ENCODE measurements around the gene SLC39A6.
"Not testable (repeated sequence)": the region's sequence is repeated elsewhere in the genome, so short reads cannot be mapped to it uniquely, and the experiment has no call there.

Gene SLC39A6

DNA sequence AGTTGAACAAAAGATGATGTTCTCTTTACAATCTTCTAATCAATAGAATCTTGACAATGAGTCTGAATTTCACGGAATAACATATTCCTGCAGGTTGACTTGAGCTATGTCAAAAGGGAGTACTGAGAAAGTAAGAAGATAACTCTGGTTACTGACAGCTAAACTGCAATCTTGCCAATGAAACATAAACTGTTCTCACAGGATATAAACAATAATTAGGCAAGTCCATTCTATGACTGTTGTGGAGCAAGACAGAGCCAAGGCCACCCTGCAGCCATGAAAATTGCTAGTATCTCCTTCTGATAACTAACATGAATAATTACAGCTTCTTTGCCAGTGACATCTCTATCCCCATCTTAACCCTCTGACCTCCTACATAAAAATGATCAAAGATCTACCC lies 55.5 kb downstream of the SLC39A6 start:
- DNase-seq (ENCODE audit: extremely low read depth, insufficient read length), result no peak
- Histone ChIP-seq H3K36me3 (ENCODE audit: control insufficient read depth, insufficient read depth, low read length) (no peaks in the 10 kb centered on the region), H3K27me3 (replicated peaks; ENCODE audit: control insufficient read depth, insufficient read depth, low read length) (no peaks in the 10 kb centered on the region), H3K4me3 (replicated peaks; ENCODE audit: low read depth, low read length) (no peak overlapping the region)
- TF ChIP-seq, protein P1, sequence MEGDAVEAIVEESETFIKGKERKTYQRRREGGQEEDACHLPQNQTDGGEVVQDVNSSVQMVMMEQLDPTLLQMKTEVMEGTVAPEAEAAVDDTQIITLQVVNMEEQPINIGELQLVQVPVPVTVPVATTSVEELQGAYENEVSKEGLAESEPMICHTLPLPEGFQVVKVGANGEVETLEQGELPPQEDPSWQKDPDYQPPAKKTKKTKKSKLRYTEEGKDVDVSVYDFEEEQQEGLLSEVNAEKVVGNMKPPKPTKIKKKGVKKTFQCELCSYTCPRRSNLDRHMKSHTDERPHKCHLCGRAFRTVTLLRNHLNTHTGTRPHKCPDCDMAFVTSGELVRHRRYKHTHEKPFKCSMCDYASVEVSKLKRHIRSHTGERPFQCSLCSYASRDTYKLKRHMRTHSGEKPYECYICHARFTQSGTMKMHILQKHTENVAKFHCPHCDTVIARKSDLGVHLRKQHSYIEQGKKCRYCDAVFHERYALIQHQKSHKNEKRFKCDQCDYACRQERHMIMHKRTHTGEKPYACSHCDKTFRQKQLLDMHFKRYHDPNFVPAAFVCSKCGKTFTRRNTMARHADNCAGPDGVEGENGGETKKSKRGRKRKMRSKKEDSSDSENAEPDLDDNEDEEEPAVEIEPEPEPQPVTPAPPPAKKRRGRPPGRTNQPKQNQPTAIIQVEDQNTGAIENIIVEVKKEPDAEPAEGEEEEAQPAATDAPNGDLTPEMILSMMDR (IDR thresholded peaks at IDR 0.05; ENCODE audit: insufficient read depth, low read length, poor library complexity, severe bottlenecking), result no peak

DNA sequence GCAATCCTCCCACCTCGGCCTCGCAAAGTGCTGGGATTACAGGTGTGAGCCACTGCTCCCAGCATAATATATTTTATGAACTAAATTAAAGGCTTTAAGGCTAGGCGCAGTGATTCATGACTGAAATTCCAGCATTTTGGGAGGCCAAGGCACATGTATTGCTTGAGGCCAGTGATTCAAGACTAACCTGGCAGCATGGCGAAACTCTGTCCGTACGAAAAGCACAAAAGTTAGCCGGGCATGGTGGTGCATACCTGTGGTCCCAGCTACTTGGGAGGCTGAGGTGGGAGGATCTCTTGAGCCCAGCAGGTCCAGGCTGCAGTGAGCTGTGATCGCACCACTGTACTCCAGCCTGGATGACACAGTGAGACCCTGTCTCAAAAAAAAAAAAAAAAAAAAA lies 56.7 kb downstream of the SLC39A6 start:
- H3K4me3 ChIP-seq (replicated peaks; ENCODE audit: low read depth, low read length); DNase-seq (ENCODE audit: extremely low read depth, insufficient read length); H3K36me3 ChIP-seq (ENCODE audit: control insufficient read depth, insufficient read depth, low read length); H3K27me3 ChIP-seq (replicated peaks; ENCODE audit: control insufficient read depth, insufficient read depth, low read length): not testable (repeated sequence)

DNA sequence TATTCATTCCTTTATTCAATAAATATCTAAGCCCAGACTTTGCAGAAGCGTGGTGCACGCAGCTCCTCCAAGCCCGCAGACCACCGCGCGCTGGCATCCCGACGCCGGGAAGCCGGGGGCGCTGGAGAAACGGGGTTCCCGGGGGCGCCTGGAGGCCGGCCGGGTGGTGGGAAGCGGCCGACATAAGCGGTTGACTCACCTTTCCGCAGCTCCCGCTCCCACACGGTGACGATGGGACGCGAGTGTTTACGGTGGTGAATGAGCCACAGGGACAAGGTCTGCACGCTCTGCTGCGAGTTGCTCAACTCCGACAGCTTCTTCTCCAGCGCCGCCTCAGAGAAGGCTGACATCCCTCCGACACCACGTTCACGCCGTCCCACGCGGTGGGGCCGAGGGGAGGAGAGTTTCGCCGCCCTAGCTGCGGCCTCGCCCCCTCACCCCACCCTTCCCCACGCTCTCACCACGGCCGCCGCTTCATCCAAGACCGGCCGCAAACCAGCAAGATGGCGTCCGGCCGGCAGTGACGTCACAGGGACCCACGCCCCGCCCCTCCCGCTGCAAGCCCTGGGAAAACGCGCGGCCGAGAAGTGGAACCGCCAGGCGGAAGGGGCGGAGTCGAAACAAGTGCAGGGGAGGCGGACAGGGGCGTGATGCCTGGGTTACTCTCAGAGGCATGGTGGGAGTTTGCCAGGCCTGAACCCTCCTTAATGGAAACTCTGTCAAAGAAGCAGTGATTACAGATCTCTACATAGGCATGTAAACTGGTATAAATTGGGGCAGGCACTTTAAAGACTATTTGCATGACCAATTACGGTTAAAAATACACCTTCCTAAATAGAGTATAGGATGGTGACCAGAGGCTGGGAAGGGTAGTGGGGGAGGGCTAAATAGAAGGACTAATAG lies 61.8 kb downstream of the SLC39A6 start, which contains the start of gene RPRD1A:
Gene RPRD1A (minus strand): TSS at position 505 of the 903 bp plus-strand sequence. CDS start 155 bp downstream, at position 350.
- TF ChIP-seq, protein P1 (IDR thresholded peaks at IDR 0.05; ENCODE audit: insufficient read depth, low read length, poor library complexity, severe bottlenecking), result no peak
- DNase-seq (ENCODE audit: extremely low read depth, insufficient read length), result peak; percentile 99
- H3K36me3 ChIP-seq (ENCODE audit: control insufficient read depth, insufficient read depth, low read length), result peaks cover 2% of the 10 kb centered on the region; the same call in 1 of the 2 replicates
- no peaks in the 10 kb centered on the region for H3K27me3 ChIP-seq (replicated peaks; ENCODE audit: control insufficient read depth, insufficient read depth, low read length)
- H3K4me3 ChIP-seq (replicated peaks; ENCODE audit: low read depth, low read length), result peak within 1 kb of the TSS; percentile 79

DNA sequence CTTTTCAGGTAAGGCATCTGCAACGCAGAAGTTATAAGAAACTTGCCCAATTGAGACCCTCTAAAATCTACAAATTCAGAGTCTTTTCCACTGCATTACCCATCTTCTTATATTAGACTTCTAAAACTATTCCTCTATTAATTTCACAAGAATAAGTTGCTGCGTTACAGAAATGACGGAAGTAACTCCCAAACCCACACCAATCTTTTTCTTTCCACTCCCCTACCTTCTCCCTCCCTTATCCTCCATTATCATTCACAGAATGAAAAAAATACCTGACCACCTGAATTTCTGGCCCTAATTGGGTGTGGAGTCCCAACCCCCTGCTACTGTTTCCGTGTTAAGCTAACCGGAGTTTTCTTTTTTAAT lies 62.5 kb downstream of the SLC39A6 start:
- H3K4me3 ChIP-seq (replicated peaks; ENCODE audit: low read depth, low read length), result peak overlapping the region; percentile 79
- TF ChIP-seq, protein P1 (IDR thresholded peaks at IDR 0.05; ENCODE audit: insufficient read depth, low read length, poor library complexity, severe bottlenecking), result no peak
- peaks cover 2% of the 10 kb centered on the region; the same call in 1 of the 2 replicates for H3K36me3 ChIP-seq (ENCODE audit: control insufficient read depth, insufficient read depth, low read length)
- DNase-seq (ENCODE audit: extremely low read depth, insufficient read length), result no peak
- no peaks in the 10 kb centered on the region for H3K27me3 ChIP-seq (replicated peaks; ENCODE audit: control insufficient read depth, insufficient read depth, low read length)

DNA sequence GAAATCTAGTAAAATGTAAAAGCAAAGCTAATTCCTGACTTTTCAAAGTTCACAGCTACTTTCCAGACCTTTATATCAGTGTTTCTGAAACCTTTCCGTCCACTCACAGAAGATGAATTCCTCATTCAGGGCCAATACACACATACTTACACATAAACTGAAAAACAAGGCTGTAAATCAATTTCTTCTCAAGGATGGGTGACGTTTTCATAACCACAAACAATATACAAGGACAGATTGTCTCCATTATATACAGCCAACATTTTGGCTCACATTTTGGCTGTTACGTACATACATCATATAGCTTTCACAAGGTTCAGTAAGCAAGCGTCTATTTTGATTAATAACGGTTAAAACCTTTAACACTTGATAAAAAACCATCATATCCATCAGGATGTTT lies 63.1 kb downstream of the SLC39A6 start:
- Histone ChIP-seq H3K4me3 (replicated peaks; ENCODE audit: low read depth, low read length) (peak overlapping the region; percentile 79), H3K27me3 (replicated peaks; ENCODE audit: control insufficient read depth, insufficient read depth, low read length) (no peaks in the 10 kb centered on the region), H3K36me3 (ENCODE audit: control insufficient read depth, insufficient read depth, low read length) (peaks cover 2% of the 10 kb centered on the region; the same call in 1 of the 2 replicates)
- no peak for DNase-seq (ENCODE audit: extremely low read depth, insufficient read length)
- TF ChIP-seq, protein P1 (IDR thresholded peaks at IDR 0.05; ENCODE audit: insufficient read depth, low read length, poor library complexity, severe bottlenecking), result no peak

DNA sequence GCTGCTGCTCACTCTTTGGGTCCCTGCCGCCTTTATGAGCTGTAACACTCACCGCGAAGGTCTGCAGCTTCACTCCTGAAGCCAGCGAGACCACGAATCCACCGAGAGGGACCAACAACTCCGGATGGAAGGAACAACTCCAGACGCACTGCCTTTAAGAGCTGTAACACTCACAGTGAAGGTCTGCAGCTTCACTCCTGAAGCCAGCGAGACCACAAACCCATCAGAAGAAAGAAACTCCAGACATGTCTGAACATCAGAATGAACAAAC lies 64.4 kb downstream of the SLC39A6 start:
- H3K27me3 ChIP-seq (replicated peaks; ENCODE audit: control insufficient read depth, insufficient read depth, low read length); H3K4me3 ChIP-seq (replicated peaks; ENCODE audit: low read depth, low read length); DNase-seq (ENCODE audit: extremely low read depth, insufficient read length); H3K36me3 ChIP-seq (ENCODE audit: control insufficient read depth, insufficient read depth, low read length): not testable (repeated sequence)
